Hepatocyte (in vitro differentiated cells): ENCODE measurements around the gene PFKL. TPM values are rescaled to one million over a fixed set of nuclear protein-coding genes. Genes with fewer than 3 reads are reported as not detected.

Experiments
- DNase-seq: peaks from one replicate; pipeline ENCODE4 v3.0.0-alpha.2; 2016; ENCODE audit warnings: low spot score
- H2AFZ ChIP-seq: fragments of 200-600 bp; sonication (generic); 2 replicates; pipeline ENCODE4 v1.6.0; 2016; ENCODE audit warnings: antibody characterized with exemption, mild to moderate bottlenecking
- H3K27ac ChIP-seq: fragments of 200-600 bp; sonication (generic); 2 replicates; pipeline ENCODE4 v1.5.1; 2016; ENCODE audit warnings: mild to moderate bottlenecking
- H3K27me3 ChIP-seq: fragments of 200-600 bp; sonication (generic); 2 replicates; pipeline ENCODE4 v1.6.1; 2016
- H3K36me3 ChIP-seq: fragments of 200-600 bp; sonication (generic); replicated peaks from 2 replicates; pipeline ENCODE4 v1.5.1; 2016; ENCODE audit warnings: low read depth; ENCODE audit not compliant: insufficient read depth
- H3K4me1 ChIP-seq: fragments of 200-600 bp; sonication (generic); 2 replicates; pipeline ENCODE4 v1.5.1; 2016; ENCODE audit warnings: mild to moderate bottlenecking, moderate library complexity; ENCODE audit not compliant: insufficient read depth
- H3K4me2 ChIP-seq: fragments of 200-600 bp; sonication (generic); 2 replicates; pipeline ENCODE4 v1.6.0; 2016
- H3K4me3 ChIP-seq: fragments of 200-600 bp; sonication (generic); 2 replicates; pipeline ENCODE4 v1.5.1; 2016; ENCODE audit warnings: mild to moderate bottlenecking
- H3K79me2 ChIP-seq: fragments of 200-600 bp; sonication (generic); 2 replicates; pipeline ENCODE4 v1.6.0; 2017; ENCODE audit warnings: mild to moderate bottlenecking
- H3K9me2 ChIP-seq: fragments of 200-600 bp; sonication (generic); replicated peaks from 2 replicates; pipeline ENCODE4 v1.6.0; 2017; ENCODE audit warnings: mild to moderate bottlenecking; ENCODE audit not compliant: insufficient read depth
- H3K9me3 ChIP-seq: fragments of 200-600 bp; sonication (generic); 2 replicates; pipeline ENCODE4 v1.5.1; 2016; ENCODE audit warnings: low read depth, mild to moderate bottlenecking
- H4K20me1 ChIP-seq: fragments of 200-600 bp; sonication (generic); 2 replicates; pipeline ENCODE4 v1.6.0; 2016; ENCODE audit warnings: mild to moderate bottlenecking; ENCODE audit not compliant: insufficient read depth, poor library complexity, severe bottlenecking
- CTCF ChIP-seq: fragments of 200-600 bp; sonication (generic); IDR thresholded peaks from 2 replicates; pipeline ENCODE4 v1.5.1; 2016; ENCODE audit warnings: antibody characterized with exemption, mild to moderate bottlenecking; ENCODE audit not compliant: poor library complexity
- EZH2 ChIP-seq: fragments of 200-600 bp; sonication (generic); IDR thresholded peaks from 2 replicates; pipeline ENCODE4 v1.6.1; 2016; ENCODE audit warnings: antibody characterized with exemption, mild to moderate bottlenecking, borderline replicate concordance
- EZH2phosphoT487 ChIP-seq: fragments of 200-600 bp; sonication (generic); IDR thresholded peaks from one replicate; pipeline ENCODE4 v1.6.1; 2018; ENCODE audit warnings: antibody characterized with exemption, mild to moderate bottlenecking, low read depth, moderate library complexity; ENCODE audit not compliant: unreplicated experiment, severe bottlenecking
- WGBS: methylation state at CpG from one replicate; pipeline ENCODE4 v1.1.6; 2016; ENCODE audit warnings: low lambda C conversion rate; ENCODE audit errors: missing lambda C conversion rate; 5-methylcytosine and 5-hydroxymethylcytosine counted together
- polyA plus RNA-seq: library from polyadenylated mRNA; unstranded; fragments of >200 nt; fragmentation: Nextera tagmentation; extraction: Ambion mirVana; gene quantifications from 2 replicates; pipeline ENCODE4 v1.2.1, GENCODE V29; 2016
- total RNA-seq: library from RNA; depleted of rRNA; stranded (reverse); fragments of >200 nt; gene quantifications from 2 replicates; pipeline ENCODE4 v1.2.3, GENCODE V29; 2014

Gene PFKL
- total and polyA plus RNA-seq, 2 experiments from 2014 or later, result 140 to 205 TPM

DNA sequence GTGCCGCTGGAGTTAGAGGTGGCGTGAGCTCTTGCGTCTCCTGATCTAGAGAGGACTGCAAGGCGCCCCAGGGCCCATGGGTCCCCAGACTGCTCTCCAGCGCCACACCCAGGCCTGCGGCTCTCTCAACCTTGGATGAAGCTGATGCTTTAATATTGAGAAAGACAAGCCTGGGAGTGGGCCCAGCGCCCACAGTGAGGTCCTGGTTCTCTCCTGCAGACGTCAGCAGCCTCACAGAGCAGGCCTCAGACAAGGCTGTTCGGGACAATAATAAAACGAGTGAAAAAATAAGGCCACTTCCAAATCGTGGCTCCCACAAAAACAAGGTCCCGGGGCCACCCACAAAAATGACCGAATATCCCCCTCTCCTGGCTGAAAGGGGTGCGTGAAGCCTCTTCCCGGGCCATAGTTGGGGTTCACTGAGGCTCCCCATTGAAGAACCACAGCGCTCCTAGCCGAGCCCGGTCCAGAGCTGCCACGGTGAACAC is 32.2 kb upstream of the PFKL start:
- no peaks in the 10 kb centered on the region for H3K27me3 ChIP-seq
- TF ChIP-seq CTCF (no peak), EZH2phosphoT487 (no peak), EZH2 (no peak)
- H2AFZ ChIP-seq, result no peak overlapping the region
- no peak overlapping the region for H3K27ac ChIP-seq
- DNase-seq, result no peak
- H3K4me1 ChIP-seq, result no peaks in the 10 kb centered on the region
- no peaks in the 10 kb centered on the region for H4K20me1 ChIP-seq
- H3K9me3 ChIP-seq, result no peaks in the 10 kb centered on the region
- no peaks in the 10 kb centered on the region for H3K36me3 ChIP-seq
- H3K4me2 ChIP-seq, result no peak overlapping the region
- no peaks in the 10 kb centered on the region for H3K9me2 ChIP-seq
- H3K79me2 ChIP-seq, result no peaks in the 10 kb centered on the region
- WGBS, result 89% methylated on average over 19 of the region's 19 CpGs
- no peak overlapping the region for H3K4me3 ChIP-seq

- Histone ChIP-seq H3K4me3 (no peak overlapping the region), H3K27me3 (no peaks in the 10 kb centered on the region), H3K4me2 (no peak overlapping the region), H2AFZ (no peak overlapping the region), H3K27ac (no peak overlapping the region), H3K36me3 (no peaks in the 10 kb centered on the region), H3K9me3 (no peaks in the 10 kb centered on the region), H3K9me2 (no peaks in the 10 kb centered on the region), H3K79me2 (no peaks in the 10 kb centered on the region), H3K4me1 (no peaks in the 10 kb centered on the region), H4K20me1 (no peaks in the 10 kb centered on the region)
- TF ChIP-seq EZH2phosphoT487 (no peak), CTCF (no peak), EZH2 (no peak)
- 85% methylated on average over 8 of the region's 8 CpGs for WGBS
- no peak for DNase-seq
Measured at GRCh38 chr21:44269090-44269489, 30.8 kb upstream of the PFKL start.

GRCh38 chr21:44271558-44272283 is 28.1 kb upstream of the PFKL start:
- WGBS, result 93% methylated on average over 18 of the region's 18 CpGs
- Histone ChIP-seq H3K4me3 (no peak overlapping the region), H3K9me2 (no peaks in the 10 kb centered on the region), H3K9me3 (no peaks in the 10 kb centered on the region), H3K4me1 (no peaks in the 10 kb centered on the region), H4K20me1 (no peaks in the 10 kb centered on the region), H3K79me2 (no peaks in the 10 kb centered on the region), H3K27me3 (no peaks in the 10 kb centered on the region), H3K4me2 (no peak overlapping the region), H3K27ac (no peak overlapping the region), H2AFZ (no peak overlapping the region), H3K36me3 (no peaks in the 10 kb centered on the region)
- TF ChIP-seq EZH2 (no peak), CTCF (no peak), EZH2phosphoT487 (no peak)
- DNase-seq, result no peak
